GM12891 (cell line): ENCODE measurements around the gene SSH2.

ENCODE experiments used
- PAX5 ChIP-seq: IDR thresholded peaks from 2 replicates; pipeline ENCODE4 v1.6.1; 2011; ENCODE audit warnings: low read length, moderate library complexity, mild to moderate bottlenecking; ENCODE audit not compliant: insufficient read depth, severe bottlenecking
- POLR2A ChIP-seq: IDR thresholded peaks from 2 replicates; pipeline ENCODE4 v1.6.1; 2011; ENCODE audit warnings: low read depth, low read length, control low read depth
- POLR2AphosphoS5 ChIP-seq: IDR thresholded peaks from 2 replicates; pipeline ENCODE4 v1.6.1; 2011; ENCODE audit warnings: low read depth, low read length, control low read depth
- POU2F2 ChIP-seq: IDR thresholded peaks from 2 replicates; pipeline ENCODE4 v1.6.1; 2011; ENCODE audit warnings: low read depth, mild to moderate bottlenecking, control low read depth, low read length, moderate library complexity
- SPI1 ChIP-seq: IDR thresholded peaks from 2 replicates; pipeline ENCODE4 v1.6.1; 2011; ENCODE audit warnings: low read depth, low read length, control low read depth
- TAF1 ChIP-seq: IDR thresholded peaks from 2 replicates; pipeline ENCODE4 v1.6.1; 2011; ENCODE audit warnings: low read depth, low read length, control low read depth

DNA sequence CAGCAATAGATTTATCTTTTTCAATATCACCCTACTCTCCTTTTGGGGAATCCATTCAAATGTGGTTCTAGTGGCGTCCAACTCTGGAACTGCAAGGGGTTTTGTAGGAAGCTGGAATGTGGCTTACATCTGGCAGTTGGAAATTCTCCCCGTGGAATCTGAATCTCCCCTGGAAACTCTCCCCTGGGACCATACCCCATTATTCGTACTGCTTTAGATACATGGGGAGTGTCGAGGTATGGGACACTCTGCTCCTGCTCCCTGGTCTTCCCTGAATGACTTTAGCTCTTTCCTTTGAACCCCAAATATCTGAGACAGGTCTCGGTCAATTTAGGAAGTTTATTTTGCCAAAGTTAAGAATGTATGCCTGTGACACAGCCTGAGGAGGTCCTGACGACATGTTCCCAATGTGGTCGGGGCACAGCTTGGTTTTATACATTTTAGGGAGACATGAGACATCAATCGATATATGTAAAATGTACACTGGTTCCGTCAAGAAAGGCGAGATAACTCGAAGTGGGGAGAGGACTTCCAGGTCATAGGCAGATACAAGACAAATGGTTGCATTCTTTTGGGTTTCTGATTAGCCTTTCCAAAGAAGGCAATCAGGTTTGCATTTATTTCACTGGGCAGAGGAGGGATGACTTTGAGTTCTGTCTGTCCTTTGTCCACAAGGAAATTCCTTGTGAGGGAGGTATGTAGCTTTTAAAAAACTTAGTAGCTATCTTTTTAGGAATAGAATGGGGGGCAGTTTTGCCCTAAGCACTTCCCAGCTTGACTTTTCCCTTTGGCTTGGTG lies 218.2 kb downstream of the SSH2 start:
- no peak for TF ChIP-seq POLR2AphosphoS5
- no peak for TF ChIP-seq TAF1
- no peak for TF ChIP-seq PAX5
- no peak for TF ChIP-seq POU2F2
- no peak for TF ChIP-seq POLR2A
- no peak for TF ChIP-seq SPI1
